H7 (cell line): Measurements from ENCODE around the gene GPBAR1. TPM values are rescaled to one million over a fixed set of nuclear protein-coding genes. Genes with fewer than 3 reads are reported as not detected.

Source experiments
- DNase-seq: peaks from one replicate; pipeline ENCODE4 v3.0.0; 2012
- H3K27me3 ChIP-seq: 2 replicates; pipeline ENCODE4 v1.6.0; 2011; ENCODE audit warnings: mild to moderate bottlenecking, low read length; ENCODE audit not compliant: control insufficient read depth, insufficient read depth
- H3K36me3 ChIP-seq: replicated peaks from 2 replicates; pipeline ENCODE4 v1.5.1; 2011; ENCODE audit warnings: low read length; ENCODE audit not compliant: control insufficient read depth, insufficient read depth
- H3K4me3 ChIP-seq: 2 replicates; pipeline ENCODE4 v1.5.1; 2011; ENCODE audit warnings: low read depth, mild to moderate bottlenecking, control low read depth, low read length, moderate library complexity; ENCODE audit not compliant: insufficient read depth
- total RNA-seq: library from RNA; depleted of rRNA; stranded (reverse); fragments of >200 nt; shearing (Covaris generic); gene quantifications from 2 replicates; pipeline ENCODE4 v1.2.3, GENCODE V29; 2014

GPBAR1 gene
- total RNA-seq, 1 experiment from 2014 or later, result not detected

DNA sequence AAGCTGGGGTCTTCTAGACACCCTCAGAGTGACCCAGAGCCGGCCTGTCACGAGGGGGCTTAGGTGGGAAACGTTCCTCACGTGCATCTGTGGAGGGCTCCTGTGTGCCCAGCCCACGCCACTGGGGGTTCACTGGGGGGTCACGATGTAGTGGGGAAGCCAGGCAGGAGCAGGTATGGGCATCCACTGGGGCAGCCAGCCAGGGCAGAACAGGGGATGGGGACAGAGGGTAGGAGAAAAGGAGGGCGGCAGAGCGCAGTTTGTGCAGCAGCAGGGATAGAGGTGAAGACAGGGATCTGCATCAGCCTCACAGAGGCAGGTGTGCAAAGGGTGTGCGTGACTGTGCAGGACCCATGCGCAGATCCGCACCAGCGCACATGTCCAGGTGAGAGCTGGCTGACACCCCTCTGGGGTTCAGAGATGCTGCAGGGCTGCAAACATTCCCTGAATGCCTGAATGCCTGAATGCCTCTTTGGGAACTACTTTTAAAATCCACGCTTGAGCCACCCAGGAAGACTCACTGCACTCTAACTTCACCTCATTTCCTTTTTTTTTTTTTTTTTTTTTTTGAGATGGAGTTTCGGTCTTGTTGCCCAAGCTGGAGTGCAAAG lies 19.6 kb downstream of the GPBAR1 start:
- Histone ChIP-seq H3K27me3 (no peaks in the 10 kb centered on the region), H3K36me3 (peaks cover 10% of the 10 kb centered on the region), H3K4me3 (no peak overlapping the region)
- no peak for DNase-seq

DNA sequence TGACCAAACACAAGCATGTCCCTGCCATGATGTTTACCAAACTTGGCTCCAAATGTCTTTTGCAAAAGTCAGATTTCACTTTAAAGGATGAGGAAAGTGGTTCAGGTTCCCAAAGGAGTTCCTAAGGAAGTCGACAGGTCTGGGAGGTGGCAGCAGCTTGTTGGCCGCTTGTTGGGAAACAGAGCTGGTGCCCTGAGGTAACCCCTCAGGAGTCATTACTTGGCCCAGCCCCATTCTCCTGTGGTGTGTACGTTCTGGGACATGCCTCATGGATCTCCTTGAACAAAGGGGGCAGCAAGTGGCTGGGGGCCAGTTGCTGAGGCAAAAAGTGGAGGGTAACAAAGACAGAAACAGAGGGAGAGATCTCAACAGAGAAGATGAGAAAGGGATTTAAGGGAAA lies 20.6 kb downstream of the GPBAR1 start:
- no peak overlapping the region for H3K4me3 ChIP-seq
- no peaks in the 10 kb centered on the region for H3K27me3 ChIP-seq
- peaks cover 7% of the 10 kb centered on the region for H3K36me3 ChIP-seq
- no peak for DNase-seq

DNA sequence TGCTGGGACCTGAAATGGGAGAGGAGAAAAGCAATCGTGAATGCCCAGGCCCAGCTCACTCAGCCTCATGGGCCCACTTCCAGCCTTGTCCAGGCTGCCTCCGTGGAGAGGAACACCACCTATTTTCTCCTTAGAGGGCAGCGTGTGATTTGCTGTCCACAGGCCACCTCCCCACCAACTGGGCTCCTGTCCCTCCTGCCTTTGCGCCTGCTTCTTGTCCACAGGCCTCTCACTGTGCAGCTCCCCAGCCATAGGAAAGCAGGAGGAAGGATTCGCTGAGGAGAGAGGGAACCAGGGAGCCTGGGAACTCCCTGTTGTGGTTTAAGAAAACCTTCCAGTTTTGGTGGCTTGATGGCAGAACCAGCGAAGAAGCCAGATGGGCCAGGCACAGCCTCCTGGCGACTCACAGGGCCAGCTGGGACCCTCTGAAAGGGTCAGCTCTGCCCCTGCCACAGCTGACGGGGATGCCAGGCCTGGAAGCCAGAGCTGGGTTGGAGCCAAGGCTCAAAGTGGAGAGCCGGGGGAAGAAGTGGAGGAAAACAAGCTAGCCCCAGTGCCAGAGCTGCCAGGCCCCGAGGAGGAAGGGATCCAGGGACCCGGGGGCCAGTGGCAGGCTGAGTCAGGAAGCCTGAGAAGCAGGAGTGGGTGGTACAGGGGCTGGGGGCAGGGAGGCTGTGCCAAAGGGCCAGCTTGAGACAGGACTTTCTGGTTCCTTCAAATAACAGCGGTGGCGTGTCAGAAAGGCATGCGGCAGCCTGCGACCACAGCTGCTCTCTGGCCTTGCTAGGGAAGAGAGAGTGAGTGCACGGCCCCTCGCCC lies 21.6 kb downstream of the GPBAR1 start:
- Histone ChIP-seq H3K36me3 (peaks cover 4% of the 10 kb centered on the region), H3K27me3 (no peaks in the 10 kb centered on the region), H3K4me3 (no peak overlapping the region)
- no peak for DNase-seq

DNA sequence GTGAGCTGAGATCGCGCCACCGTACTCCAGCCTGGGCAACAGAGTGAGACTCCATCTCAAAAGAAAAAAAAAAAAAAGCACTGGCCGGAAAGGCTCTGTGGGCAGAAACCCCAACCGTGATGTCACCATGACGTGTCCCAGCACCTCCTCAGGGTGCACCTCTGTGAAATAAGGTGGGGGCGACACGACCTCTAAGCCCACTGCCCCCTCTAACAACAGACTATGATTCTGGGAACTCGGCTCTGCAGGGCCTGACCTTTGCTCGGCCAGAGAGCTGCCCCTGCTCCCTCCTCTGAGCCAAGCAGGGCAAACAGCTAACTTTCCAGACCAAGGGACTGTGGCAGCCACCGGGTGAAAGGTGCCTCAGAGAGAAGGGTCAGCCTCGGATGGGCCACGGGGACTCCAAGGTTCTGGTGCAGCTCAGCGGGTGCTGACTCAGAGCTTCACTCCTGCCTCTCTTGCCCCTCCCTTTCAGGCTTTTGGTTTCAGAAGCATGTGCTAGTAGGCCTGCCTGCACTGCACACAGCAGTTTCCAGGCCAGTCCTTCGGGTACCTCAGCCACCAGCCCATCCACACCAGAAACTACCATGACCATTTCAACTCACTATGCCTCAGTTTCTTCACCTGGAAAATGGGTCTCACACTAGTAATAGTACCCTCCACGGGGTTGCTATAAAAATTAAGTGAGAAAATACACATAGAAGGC lies 23.4 kb downstream of the GPBAR1 start:
- DNase-seq, result no peak
- peaks cover 2% of the 10 kb centered on the region for H3K36me3 ChIP-seq
- no peaks in the 10 kb centered on the region for H3K27me3 ChIP-seq
- no peak overlapping the region for H3K4me3 ChIP-seq

DNA sequence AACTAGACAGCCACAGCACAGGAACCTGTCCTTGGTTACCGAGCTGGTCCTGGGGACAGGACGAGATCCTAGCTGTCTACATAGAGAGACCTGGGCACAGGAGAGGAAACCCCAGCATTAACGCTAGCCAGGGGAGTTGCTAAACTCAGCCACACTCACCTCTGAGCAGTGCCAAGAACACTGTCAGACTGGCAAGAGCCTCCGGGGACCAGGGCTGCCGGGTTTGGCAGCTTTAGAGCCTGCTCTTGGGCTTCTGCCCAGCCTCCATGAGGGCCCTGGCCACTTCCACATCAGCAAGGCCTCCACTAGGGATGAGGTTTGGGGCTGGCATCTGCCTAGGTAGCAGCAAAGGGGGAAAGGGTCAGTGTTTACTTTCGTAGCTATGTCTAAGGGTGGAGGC lies 24.8 kb downstream of the GPBAR1 start:
- DNase-seq, result peak; percentile 22
- Histone ChIP-seq H3K36me3 (no peaks in the 10 kb centered on the region), H3K4me3 (no peak overlapping the region), H3K27me3 (no peaks in the 10 kb centered on the region)

DNA sequence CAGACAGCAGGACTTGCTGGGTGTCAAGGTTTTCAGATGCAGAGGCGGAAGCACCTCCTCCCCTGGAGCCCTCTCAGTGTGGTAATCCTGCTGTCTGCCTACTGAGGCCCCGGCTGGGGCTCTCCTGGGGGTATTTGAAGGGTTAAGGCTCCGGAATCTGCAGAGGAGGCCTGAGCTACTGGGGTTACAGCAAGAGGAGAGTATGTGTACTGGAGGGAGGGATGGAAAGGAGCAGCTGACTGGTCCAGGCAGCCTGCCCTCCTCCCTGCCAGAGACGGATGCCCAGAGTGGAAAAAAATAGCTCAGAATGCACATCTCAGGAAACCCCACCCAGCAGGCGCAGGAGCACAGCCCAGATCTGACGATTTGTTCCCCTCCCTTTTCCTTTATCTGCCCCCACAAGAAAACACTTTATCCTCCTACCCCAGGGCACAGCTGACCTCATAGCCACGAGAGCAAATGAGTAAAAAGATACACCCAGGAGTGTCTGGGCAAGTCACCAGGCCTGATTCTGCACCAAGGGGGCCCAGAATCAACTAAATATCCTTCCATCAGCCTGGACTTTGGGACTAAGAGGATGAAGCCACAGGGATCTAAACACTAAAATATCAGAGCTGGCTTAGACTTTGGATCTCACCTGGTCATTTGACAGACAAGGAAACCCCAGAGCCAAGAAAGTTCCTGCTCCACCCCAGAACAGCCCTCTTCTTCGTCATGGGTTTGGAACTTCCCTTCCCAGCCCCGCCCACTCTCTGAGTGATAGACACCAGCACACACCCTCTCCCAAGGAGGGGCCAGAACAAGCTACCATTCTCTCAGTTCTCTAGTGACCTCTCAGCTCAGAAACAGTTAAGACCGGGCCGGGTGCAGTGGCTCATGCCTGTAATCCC lies 26.0 kb downstream of the GPBAR1 start:
- Histone ChIP-seq H3K36me3 (no peaks in the 10 kb centered on the region), H3K4me3 (no peak overlapping the region), H3K27me3 (peaks cover 2% of the 10 kb centered on the region; the same call in 1 of the 2 replicates)
- peak; percentile 93 for DNase-seq

DNA sequence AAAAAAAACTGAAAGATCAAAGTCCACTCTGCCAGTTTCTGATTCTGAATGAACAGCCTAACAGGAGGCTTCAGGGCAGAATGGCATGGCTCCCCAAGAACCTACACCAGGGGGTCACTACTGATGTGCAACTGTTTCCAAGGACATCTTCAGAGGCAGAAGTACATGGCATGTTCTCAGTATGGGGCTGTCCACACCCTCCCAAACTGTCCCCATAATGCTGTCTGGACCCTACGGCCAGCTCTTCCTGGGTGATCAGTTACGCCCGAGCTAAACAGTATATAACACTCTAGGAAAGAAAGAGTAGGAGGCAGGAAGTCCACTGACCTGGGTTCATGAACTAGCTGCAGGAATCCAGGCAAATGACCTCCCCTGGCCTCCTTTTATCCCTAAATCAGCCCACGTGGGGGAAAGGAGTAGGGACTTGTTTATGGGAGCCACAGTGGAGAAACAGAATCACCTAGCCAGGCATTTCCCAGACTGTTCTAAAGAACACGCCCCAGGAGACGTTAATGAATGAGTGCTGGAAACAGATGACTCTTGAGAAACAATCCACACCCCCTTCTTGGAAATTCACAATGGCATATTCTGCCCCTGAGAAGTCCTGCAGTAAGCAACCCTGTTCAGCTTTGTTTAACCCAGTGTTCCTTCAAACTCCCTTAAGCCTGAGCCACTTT lies 29.0 kb downstream of the GPBAR1 start:
- Histone ChIP-seq H3K4me3 (no peak overlapping the region), H3K27me3 (peaks cover 2% of the 10 kb centered on the region; the same call in 1 of the 2 replicates), H3K36me3 (no peaks in the 10 kb centered on the region)
- DNase-seq, result no peak

DNA sequence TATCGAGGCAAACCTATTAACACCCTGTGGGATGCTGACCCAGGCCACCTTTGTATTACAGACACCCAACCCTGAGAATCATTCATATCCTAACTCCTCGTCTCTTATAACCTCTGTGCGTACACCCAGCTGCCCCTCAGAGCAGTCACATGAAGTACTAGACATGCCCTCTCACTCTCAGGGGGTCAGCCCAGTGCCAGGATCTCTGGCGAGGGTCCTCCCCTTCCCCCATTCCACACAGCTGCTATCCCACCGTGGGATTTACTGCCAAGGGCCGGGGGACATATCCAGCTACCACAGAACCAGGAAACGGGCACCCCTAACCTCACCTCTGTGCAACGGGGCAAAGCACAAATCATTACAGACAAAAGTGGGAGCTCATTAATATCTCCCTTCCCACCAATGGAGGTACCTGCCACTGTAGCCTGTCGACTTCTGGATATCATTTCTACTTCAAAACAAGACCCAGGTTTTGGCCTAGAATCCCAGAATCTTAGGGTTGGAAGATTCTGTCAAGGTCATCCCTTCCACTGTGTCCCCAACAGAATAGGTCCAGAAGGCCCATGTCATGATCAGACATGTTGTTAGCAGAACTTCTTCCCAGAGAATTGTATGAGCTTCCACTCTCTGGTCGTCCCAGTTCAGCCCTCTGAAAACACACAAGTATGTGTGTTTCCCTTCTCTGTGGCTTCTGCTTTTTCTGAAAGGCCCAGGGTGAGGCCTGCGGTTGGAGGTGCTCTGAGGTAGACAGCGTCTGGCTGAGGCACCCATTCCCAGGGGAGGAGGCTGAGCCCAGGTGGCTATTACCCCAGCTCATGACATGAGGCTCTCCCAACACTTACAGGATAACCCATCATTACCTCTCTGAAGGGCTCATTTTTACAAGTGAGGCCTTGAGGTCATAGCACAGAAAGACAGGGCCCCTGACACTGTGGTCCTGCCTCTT lies 29.8 kb downstream of the GPBAR1 start:
- Histone ChIP-seq H3K27me3 (peaks cover 2% of the 10 kb centered on the region; the same call in 1 of the 2 replicates), H3K36me3 (no peaks in the 10 kb centered on the region), H3K4me3 (no peak overlapping the region)
- DNase-seq, result no peak

DNA sequence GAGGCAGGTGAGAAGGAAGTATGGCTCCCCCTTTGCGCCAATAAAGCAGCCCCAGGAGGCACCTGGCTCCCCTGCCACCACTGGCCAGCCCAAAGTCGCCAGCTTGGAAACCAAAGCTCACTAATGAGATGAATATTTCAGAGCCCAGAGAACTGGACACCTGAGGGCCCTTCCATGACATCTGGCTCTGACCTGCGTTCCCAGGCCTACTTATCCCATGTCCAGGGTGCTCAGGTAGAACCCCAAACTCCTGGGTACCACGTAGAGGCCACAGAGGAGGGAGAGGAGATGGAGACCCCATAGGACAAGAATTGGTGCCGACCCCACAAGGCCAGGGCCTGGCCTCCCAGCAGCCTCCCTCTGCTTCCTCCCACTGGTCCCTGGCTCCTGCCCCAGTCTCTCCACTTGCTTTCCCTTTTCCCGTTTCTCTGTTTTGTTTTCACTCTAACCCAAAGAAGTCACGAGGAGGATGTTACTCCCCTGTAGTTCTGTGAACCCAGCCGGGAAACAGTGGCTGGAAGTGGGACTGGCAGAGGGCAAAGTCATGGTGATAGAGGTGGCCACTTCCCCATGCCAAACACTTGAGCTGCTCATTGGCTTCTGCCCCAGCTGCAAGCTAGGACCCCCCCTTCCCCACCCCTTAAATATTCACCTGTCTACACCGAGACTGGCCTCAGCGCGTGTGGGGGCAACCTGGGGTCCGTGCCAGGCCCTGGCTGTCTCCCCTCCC lies 30.7 kb downstream of the GPBAR1 start:
- Histone ChIP-seq H3K36me3 (no peaks in the 10 kb centered on the region), H3K27me3 (peaks cover 2% of the 10 kb centered on the region; the same call in 1 of the 2 replicates), H3K4me3 (peak overlapping the region; percentile 68)
- DNase-seq, result no peak

DNA sequence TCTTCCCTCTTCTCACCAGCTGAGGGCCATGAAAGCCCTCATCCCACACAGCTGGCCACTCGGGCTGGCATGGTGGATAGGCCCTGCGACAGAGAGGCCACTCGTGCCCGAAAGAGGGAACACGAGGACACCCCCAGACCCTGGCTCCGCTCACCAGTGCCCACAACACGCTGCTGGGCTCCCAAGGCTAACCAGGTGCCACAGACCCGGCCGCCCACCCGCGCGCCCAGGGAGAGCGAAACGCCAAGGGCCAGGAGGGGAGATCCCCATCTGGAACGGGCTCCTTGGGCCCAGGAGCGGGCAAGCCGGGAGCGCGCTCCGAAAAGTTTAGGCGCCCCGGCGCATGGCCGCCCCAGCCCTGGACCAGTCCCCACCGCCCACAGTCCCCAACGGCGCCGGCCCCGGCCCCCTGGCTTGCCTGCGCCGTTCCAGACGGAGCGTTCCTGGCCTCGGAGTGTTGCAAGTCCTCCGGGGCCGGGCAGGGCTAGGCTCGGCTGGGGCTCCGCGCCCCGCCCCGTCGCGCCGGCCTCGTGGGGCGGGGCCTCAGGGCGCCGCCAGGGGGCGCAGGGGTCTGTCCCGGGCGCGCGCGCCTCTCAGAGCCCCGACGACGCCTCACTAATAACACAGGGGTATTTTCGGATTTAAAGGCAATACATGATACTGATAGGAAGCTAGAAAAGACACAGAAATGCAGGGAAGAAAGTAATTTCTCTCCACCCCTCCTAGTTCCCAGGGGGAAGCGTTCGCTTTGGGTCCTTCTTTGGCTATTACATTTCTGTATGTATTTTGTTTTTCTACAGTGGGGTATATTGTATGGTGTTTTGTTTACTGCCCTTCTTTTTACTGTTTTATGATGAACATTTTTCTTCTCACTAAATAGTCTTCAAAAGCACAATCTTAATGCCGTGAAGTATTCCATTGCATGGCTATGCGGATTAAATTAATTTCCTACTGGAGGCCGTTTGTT lies 31.5 kb downstream of the GPBAR1 start, which contains the start of gene TMBIM1:
TSS of gene TMBIM1 (minus strand) at position 456 of the 967 bp plus-strand sequence. CDS start 10,362 bp downstream, outside the sequence.
- Histone ChIP-seq H3K4me3 (peak within 1 kb of the TSS; percentile 68), H3K27me3 (peaks cover 2% of the 10 kb centered on the region; the same call in 1 of the 2 replicates), H3K36me3 (no peaks in the 10 kb centered on the region)
- DNase-seq, result peak; percentile 99

DNA sequence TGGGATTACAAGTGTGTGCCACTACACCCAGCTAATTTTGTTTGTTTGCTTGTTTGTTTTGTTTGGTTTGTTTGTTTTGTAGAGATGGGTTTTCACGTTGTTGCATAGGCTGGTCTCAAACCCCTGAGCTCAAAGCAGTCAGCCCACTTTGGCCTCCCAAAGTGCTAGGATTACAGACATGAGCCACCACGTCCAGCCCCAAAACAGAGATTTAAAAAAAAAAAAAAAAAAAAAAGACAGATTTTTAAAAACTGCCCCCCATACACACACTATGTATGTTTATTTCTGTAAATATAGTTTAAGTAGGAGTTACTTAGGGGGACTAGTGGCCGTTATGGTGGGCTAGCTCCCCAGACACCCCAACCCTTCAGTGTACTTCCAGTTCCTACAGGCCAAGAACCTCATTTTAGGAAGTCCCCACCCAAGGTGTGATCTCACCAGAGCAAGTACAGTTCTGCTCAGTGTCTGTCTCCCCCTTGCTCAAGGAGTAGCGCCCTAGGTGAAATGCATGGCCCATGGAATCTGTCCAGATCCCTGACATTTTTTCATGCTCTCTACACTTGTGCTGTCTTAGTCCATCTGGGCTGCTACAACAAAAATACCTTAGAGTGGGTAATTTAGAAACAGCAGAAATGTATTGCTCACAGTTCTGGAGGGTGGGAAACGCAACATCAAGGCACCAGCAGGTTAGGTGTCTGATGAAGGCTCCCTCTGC lies 33.1 kb downstream of the GPBAR1 start:
- DNase-seq, result no peak
- Histone ChIP-seq H3K4me3 (no peak overlapping the region), H3K27me3 (peaks cover 2% of the 10 kb centered on the region; the same call in 1 of the 2 replicates), H3K36me3 (no peaks in the 10 kb centered on the region)
